ENCODE results near the gene NUP35.
"Not testable (repeated sequence)": the region's sequence is repeated elsewhere in the genome, so short reads cannot be mapped to it uniquely, and the experiment has no call there.

The NUP35 gene

DNA sequence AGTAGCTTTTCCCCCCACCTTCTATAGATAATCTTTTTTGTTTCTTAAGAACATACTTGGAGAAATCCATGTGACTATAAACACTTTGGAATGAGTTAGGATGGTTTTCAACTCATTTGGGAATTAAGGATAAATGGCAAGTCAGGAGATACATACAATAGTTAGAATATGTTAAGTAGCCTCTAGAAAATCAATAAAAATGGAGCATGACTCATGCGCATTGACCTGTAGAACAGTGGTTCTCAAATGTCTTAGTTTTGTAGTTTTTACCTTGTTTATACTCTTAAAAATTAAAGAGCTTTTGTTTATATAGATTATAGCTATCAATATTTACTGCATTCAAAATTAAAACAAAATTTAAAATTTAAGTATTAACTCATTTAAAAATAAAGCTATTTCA, 24.7 kb downstream of the NUP35 start:
- no peak for DNase-seq

GRCh38 chr2:183149489-183149888, 25.2 kb downstream of the NUP35 start:
- no peak for DNase-seq

DNA sequence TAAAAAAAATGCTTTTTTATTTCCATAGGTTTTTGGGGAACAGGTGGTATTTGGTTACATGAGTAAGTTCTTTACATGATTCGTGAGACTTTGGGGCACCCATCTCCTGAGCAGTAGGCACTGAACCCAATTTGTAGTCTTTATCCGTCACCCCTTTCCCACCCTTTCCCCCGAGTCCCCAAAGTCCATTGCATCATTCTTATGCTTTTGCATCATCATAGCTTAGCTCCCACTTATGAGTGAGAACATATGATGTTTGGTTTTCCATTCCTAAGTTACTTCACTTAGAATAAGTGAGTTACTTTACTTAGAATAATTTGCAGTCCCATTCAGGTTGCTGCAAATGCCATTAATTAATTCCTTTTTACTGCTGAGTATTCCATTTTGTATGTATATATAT, 28.0 kb downstream of the NUP35 start:
- not testable (repeated sequence) for DNase-seq

GRCh38 chr2:183153967-183154366, 29.7 kb downstream of the NUP35 start:
- no peak for DNase-seq

DNA sequence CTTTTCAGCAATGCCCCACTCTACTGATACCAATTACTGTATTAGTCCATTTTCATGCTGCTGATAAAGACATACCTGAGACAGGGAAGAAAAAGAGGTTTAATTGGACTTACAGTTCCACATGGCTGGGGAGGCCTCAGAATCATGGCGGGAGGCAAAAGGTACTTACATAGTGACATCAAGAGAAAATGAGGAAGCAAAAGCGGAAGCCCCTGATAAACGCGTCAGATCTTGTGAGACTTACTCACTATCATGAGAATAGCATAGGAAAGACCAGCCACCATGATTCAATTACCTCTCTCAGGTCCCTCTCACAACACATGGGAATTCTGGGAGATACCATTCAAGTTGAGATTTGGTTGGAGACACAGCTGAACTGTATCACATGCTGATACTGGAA, 30.5 kb downstream of the NUP35 start:
- not testable (repeated sequence) for DNase-seq

GRCh38 chr2:183157131-183157530, 32.9 kb downstream of the NUP35 start:
- no peak for DNase-seq

GRCh38 chr2:183162362-183162761, 38.1 kb downstream of the NUP35 start:
- no peak for DNase-seq

GRCh38 chr2:183163821-183164649, 39.8 kb downstream of the NUP35 start:
- DNase-seq, result no peak

DNA sequence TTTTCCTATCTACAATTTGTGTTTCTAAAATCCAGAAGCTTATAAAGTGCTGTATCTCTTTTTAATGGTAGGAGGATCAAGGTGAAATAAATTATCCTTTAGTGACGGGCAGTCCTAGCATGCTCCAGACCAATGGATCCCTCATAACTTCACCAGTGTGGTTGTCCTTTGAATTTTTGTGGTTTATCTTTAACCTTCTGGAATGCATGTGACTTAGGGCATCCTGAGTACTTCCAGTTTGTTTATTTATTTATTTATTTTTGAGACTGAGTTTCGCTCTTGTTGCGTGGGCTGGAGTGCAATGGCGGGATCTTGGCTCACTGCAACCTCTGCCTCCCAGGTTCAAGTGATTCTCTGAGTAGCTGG, 40.4 kb downstream of the NUP35 start:
- no peak for DNase-seq

- DNase-seq, result no peak
These were observed 42.0 kb downstream of the NUP35 start for GRCh38 chr2:183166210-183166609.

DNA sequence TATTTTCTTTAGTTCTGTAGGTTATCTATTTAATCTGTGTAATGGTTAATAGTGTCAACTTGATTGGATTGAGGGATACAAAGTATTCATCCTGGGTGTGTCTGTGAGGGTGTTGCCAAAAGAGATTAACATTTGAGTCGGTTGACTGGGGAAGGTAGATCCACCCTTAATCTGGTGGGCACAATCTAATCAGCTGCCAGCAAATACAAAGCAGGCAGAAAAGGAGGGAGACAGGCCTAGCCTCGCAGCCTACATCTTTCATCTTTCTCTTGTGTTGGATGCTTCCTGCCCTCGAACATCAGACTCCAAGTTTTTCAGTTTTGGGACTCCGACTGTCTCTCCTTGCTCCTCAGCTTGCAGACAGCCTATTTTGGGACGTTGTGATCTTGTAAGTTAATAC, 42.7 kb downstream of the NUP35 start:
- DNase-seq, result not testable (repeated sequence)

DNA sequence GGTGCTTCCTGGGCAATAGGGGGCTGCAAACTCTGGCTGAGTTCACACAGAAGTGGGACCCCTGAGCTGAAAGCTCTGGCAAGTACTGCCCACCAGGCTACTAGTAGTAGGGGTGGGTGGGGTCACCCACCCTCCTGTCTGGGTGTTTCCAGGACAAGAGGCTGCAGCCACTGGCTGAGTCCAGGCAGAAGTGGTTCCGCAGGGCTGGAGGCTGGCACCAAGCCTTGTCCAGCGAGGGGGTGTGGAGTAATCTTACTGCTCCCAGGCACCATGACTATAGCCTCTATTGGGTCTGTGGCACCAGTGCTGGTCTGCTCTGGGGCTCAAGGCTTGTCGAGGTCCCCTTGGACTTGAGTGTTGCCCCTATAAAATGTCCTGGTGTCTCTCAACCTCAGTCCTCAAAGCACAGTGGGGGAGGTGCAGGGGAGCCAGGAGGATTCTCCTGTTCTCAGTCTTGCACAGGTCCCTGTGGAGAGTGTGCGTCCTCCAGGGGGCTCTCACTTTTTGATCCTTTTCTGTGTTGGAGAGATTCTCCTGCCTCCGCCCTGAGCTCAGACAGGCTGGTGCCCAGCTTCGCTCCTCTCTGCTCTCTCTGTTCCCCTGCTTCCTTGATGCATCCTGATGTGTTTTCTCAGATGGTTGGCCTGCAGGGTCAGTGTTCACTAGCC, 48.1 kb downstream of the NUP35 start:
- DNase-seq, result no peak

GRCh38 chr2:183179156-183179555, 54.9 kb downstream of the NUP35 start:
- DNase-seq, result no peak

DNA sequence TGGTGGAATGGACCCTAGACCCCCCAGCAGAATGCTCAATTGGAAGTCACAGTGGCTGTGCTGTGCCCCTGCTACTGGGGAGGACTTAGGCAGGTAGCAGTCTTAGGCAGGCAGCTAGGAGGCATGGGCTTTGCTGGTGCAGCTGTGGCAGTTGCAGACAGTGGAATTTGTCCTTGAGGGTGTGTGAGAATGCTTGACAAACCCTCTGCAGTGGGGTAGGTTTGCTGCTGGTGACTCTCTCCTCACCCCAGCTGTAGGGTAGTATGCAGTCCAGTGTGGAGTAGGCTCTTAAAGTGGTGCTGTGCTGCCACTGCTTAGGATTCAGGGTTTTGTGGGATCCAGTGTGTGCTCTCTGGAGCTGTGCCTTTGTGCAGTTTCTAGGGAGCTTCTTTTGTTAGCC, 61.3 kb downstream of the NUP35 start:
- no peak for DNase-seq

- no peak for DNase-seq
These were observed 62.1 kb downstream of the NUP35 start for GRCh38 chr2:183186296-183186695.

DNA sequence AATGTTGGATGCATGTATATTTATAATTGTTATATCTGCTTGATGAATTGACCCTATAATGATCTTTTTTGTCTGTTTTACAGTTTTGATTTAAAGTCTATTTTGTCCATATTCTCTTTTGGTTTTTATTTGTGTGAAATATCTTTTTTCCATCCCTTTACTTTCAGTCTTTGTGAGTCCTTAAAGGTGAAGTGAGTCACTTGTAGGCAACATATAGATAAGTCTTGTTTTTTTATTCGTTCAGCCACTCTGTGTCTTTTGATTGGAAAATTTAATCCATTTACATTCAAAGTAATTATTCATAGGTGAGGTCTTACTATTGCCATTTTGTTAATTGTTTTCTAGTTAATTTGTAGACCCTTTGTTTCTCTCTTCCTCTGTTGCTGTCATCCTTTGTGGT, 62.5 kb downstream of the NUP35 start:
- no peak for DNase-seq

- no peak for DNase-seq
These were observed 68.1 kb downstream of the NUP35 start for GRCh38 chr2:183192343-183192742.

- no peak for DNase-seq
These were observed 69.7 kb downstream of the NUP35 start for GRCh38 chr2:183193904-183194303.

GRCh38 chr2:183195397-183195796, 71.2 kb downstream of the NUP35 start:
- no peak for DNase-seq

GRCh38 chr2:183195998-183196409, 71.8 kb downstream of the NUP35 start:
- DNase-seq, result no peak

- DNase-seq, result no peak
These were observed 80.2 kb downstream of the NUP35 start for GRCh38 chr2:183204397-183204796.

GRCh38 chr2:183207110-183207509, 82.9 kb downstream of the NUP35 start:
- DNase-seq, result no peak

GRCh38 chr2:183209395-183210028, 85.3 kb downstream of the NUP35 start:
- no peak for DNase-seq
